A549 (cell line): ENCODE measurements around the gene MTOR.

ENCODE experiments used
- EP300 ChIP-seq, 2 experiments: fragments of >200 bp; sonication (Bioruptor Twin); formaldehyde crosslinking; IDR thresholded peaks; 2 replicates in 1 of 2; 3 replicates in 1 of 2; pipeline ENCODE4 v1.6.1; 2016 to 2017
- ESRRA ChIP-seq: fragments of 150-350 bp; IDR thresholded peaks from 2 replicates; pipeline ENCODE4 v1.6.1; 2014; ENCODE audit warnings: mild to moderate bottlenecking, low read length, borderline replicate concordance
- HDAC2 ChIP-seq: fragments of 200-600 bp; sonication (generic); IDR thresholded peaks from 2 replicates; pipeline ENCODE4 v1.6.1; 2016
- KDM1A ChIP-seq: fragments of 200-600 bp; sonication (generic); IDR thresholded peaks from 2 replicates; pipeline ENCODE4 v1.6.1; 2016; ENCODE audit warnings: low read depth, mild to moderate bottlenecking
- RARB ChIP-seq: fragments of 250-450 bp; sonication (Bioruptor Pico); IDR thresholded peaks from 2 replicates; pipeline ENCODE4 v1.8.0; 2021; ENCODE audit warnings: mild to moderate bottlenecking, moderate library complexity
- SREBF2 ChIP-seq: fragments of 450-650 bp; IDR thresholded peaks from 2 replicates; pipeline ENCODE4 v1.6.1; 2014; ENCODE audit warnings: mild to moderate bottlenecking, moderate library complexity
- TF ChIP-seq, protein P1 (sequence below): fragments of >200 bp; sonication (Bioruptor Twin); formaldehyde crosslinking; IDR thresholded peaks from 3 replicates; pipeline ENCODE4 v1.5.1; 2016
- TF ChIP-seq, protein P2 (sequence below): fragments of 450-650 bp; IDR thresholded peaks from 2 replicates; pipeline ENCODE4 v1.6.1; 2014; ENCODE audit warnings: antibody characterized with exemption
- TF ChIP-seq, protein P3 (sequence below): fragments of 200-600 bp; sonication (generic); IDR thresholded peaks from 2 replicates; pipeline ENCODE4 v1.6.1; 2016; ENCODE audit warnings: antibody characterized with exemption, mild to moderate bottlenecking, moderate library complexity
- TF ChIP-seq, protein P4 (sequence below): IDR thresholded peaks from 2 replicates; pipeline ENCODE4 v1.6.1; 2012
- TF ChIP-seq, protein P5 (sequence below): IDR thresholded peaks from 2 replicates; pipeline ENCODE4 v1.6.1; 2012
- TF ChIP-seq, protein P6 (sequence below): fragments of >200 bp; sonication (Bioruptor Twin); formaldehyde crosslinking; IDR thresholded peaks from 3 replicates; pipeline ENCODE4 v1.6.1; 2016

DNA sequence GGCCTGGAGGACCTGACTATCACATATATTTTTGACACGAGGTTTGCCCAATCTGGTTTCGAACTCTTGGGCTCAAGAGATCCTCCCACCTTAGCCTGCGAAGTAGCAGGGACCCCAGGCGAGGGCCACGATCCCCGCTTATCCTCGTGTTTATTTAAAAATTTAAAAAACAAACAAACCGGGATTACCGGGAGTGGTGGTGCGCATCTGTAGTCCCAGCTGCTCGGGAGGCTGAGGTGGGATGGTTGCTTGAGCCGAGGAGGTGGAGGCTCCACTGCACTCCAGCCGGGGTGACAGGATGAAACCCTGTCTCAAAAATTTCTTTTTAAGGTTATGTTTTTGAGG, 162.2 kb downstream of the MTOR start:
- TF ChIP-seq ESRRA = no peak
- TF ChIP-seq, protein P1, sequence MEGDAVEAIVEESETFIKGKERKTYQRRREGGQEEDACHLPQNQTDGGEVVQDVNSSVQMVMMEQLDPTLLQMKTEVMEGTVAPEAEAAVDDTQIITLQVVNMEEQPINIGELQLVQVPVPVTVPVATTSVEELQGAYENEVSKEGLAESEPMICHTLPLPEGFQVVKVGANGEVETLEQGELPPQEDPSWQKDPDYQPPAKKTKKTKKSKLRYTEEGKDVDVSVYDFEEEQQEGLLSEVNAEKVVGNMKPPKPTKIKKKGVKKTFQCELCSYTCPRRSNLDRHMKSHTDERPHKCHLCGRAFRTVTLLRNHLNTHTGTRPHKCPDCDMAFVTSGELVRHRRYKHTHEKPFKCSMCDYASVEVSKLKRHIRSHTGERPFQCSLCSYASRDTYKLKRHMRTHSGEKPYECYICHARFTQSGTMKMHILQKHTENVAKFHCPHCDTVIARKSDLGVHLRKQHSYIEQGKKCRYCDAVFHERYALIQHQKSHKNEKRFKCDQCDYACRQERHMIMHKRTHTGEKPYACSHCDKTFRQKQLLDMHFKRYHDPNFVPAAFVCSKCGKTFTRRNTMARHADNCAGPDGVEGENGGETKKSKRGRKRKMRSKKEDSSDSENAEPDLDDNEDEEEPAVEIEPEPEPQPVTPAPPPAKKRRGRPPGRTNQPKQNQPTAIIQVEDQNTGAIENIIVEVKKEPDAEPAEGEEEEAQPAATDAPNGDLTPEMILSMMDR = no peak
- TF ChIP-seq SREBF2 = no peak
- TF ChIP-seq, protein P2, sequence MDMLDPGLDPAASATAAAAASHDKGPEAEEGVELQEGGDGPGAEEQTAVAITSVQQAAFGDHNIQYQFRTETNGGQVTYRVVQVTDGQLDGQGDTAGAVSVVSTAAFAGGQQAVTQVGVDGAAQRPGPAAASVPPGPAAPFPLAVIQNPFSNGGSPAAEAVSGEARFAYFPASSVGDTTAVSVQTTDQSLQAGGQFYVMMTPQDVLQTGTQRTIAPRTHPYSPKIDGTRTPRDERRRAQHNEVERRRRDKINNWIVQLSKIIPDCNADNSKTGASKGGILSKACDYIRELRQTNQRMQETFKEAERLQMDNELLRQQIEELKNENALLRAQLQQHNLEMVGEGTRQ = no peak
- TF ChIP-seq HDAC2 = no peak
- TF ChIP-seq, protein P3, sequence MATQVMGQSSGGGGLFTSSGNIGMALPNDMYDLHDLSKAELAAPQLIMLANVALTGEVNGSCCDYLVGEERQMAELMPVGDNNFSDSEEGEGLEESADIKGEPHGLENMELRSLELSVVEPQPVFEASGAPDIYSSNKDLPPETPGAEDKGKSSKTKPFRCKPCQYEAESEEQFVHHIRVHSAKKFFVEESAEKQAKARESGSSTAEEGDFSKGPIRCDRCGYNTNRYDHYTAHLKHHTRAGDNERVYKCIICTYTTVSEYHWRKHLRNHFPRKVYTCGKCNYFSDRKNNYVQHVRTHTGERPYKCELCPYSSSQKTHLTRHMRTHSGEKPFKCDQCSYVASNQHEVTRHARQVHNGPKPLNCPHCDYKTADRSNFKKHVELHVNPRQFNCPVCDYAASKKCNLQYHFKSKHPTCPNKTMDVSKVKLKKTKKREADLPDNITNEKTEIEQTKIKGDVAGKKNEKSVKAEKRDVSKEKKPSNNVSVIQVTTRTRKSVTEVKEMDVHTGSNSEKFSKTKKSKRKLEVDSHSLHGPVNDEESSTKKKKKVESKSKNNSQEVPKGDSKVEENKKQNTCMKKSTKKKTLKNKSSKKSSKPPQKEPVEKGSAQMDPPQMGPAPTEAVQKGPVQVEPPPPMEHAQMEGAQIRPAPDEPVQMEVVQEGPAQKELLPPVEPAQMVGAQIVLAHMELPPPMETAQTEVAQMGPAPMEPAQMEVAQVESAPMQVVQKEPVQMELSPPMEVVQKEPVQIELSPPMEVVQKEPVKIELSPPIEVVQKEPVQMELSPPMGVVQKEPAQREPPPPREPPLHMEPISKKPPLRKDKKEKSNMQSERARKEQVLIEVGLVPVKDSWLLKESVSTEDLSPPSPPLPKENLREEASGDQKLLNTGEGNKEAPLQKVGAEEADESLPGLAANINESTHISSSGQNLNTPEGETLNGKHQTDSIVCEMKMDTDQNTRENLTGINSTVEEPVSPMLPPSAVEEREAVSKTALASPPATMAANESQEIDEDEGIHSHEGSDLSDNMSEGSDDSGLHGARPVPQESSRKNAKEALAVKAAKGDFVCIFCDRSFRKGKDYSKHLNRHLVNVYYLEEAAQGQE = no peak
- TF ChIP-seq, protein P4, sequence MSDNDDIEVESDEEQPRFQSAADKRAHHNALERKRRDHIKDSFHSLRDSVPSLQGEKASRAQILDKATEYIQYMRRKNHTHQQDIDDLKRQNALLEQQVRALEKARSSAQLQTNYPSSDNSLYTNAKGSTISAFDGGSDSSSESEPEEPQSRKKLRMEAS = no peak
- TF ChIP-seq RARB = no peak
- TF ChIP-seq KDM1A = no peak
- TF ChIP-seq, protein P5, sequence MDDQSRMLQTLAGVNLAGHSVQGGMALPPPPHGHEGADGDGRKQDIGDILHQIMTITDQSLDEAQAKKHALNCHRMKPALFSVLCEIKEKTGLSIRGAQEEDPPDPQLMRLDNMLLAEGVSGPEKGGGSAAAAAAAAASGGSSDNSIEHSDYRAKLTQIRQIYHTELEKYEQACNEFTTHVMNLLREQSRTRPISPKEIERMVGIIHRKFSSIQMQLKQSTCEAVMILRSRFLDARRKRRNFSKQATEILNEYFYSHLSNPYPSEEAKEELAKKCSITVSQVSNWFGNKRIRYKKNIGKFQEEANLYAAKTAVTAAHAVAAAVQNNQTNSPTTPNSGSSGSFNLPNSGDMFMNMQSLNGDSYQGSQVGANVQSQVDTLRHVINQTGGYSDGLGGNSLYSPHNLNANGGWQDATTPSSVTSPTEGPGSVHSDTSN = no peak
- TF ChIP-seq, protein P6, sequence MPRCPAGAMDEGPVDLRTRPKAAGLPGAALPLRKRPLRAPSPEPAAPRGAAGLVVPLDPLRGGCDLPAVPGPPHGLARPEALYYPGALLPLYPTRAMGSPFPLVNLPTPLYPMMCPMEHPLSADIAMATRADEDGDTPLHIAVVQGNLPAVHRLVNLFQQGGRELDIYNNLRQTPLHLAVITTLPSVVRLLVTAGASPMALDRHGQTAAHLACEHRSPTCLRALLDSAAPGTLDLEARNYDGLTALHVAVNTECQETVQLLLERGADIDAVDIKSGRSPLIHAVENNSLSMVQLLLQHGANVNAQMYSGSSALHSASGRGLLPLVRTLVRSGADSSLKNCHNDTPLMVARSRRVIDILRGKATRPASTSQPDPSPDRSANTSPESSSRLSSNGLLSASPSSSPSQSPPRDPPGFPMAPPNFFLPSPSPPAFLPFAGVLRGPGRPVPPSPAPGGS = no peak
- TF ChIP-seq EP300 (IDR thresholded peaks at IDR 0.05) = no peak
